ENCODE data around the gene FOSB.
A peak's percentile ranks its signal among the peaks of the same experiment; 100 is the strongest.

The FOSB gene

GRCh38 chr19:45456500-45456815 lies 11.3 kb upstream of the FOSB start:
- Histone ChIP-seq H3K36me3 (no peaks in the 10 kb centered on the region), H3K4me1 (peaks cover 0 to 34% (median 27%) of the 10 kb centered on the region in 4 donors), H3K27ac (peak overlapping the region; percentile 79 to 80), H3K27me3 (peaks cover 0 to 3% of the 10 kb centered on the region in 2 donors), H3K9me3 (no peaks in the 10 kb centered on the region), H3K4me3 (no peak overlapping the region)
- TF ChIP-seq CTCF (IDR thresholded peaks at IDR 0.05) = no peak
- intact Hi-C loops (cut with DNase I; ENCODE audit: low total_unique reads) = no loop called here
- no peak for DNase-seq

- Histone ChIP-seq H3K27ac (no peak overlapping the region), H3K4me3 (no peak overlapping the region), H3K9me3 (no peaks in the 10 kb centered on the region), H3K27me3 (peaks cover 0 to 3% of the 10 kb centered on the region in 2 donors), H3K36me3 (no peaks in the 10 kb centered on the region), H3K4me1 (peaks cover 0 to 31% (median 24%) of the 10 kb centered on the region in 4 donors)
- no peak for TF ChIP-seq CTCF (IDR thresholded peaks at IDR 0.05)
- no peak for DNase-seq
- intact Hi-C loops (cut with DNase I; ENCODE audit: low total_unique reads) = no loop called here
Observed at GRCh38 chr19:45457776-45458175, 10.0 kb upstream of the FOSB start.

- Histone ChIP-seq H3K9me3 (no peaks in the 10 kb centered on the region), H3K36me3 (no peaks in the 10 kb centered on the region), H3K27ac (no peak overlapping the region), H3K27me3 (peaks cover 0 to 3% of the 10 kb centered on the region in 2 donors), H3K4me3 (no peak overlapping the region), H3K4me1 (peaks cover 0 to 8% (median 5%) of the 10 kb centered on the region in 4 donors)
- no peak for TF ChIP-seq CTCF (IDR thresholded peaks at IDR 0.05)
- no peak for DNase-seq
- intact Hi-C loops (cut with DNase I; ENCODE audit: low total_unique reads) = no loop called here
Observed at GRCh38 chr19:45460807-45461347, 6.9 kb upstream of the FOSB start.

- no peaks in the 10 kb centered on the region for H3K36me3 ChIP-seq
- no peak overlapping the region for H3K27ac ChIP-seq
- peaks cover 0 to 6% (median 3%) of the 10 kb centered on the region in 4 donors for H3K4me1 ChIP-seq
- intact Hi-C loops (cut with DNase I; ENCODE audit: low total_unique reads) = no loop called here
- no peak for DNase-seq
- no peak overlapping the region for H3K4me3 ChIP-seq
- no peak for TF ChIP-seq CTCF (IDR thresholded peaks at IDR 0.05)
- H3K9me3 ChIP-seq = no peaks in the 10 kb centered on the region
- peaks cover 0 to 3% of the 10 kb centered on the region in 2 donors for H3K27me3 ChIP-seq
Observed at GRCh38 chr19:45462174-45462573, 5.6 kb upstream of the FOSB start.

- TF ChIP-seq CTCF (IDR thresholded peaks at IDR 0.05) = no peak
- peaks cover 0 to 3% of the 10 kb centered on the region in 2 donors for H3K27me3 ChIP-seq
- H3K27ac ChIP-seq = no peak overlapping the region
- no peaks in the 10 kb centered on the region for H3K36me3 ChIP-seq
- intact Hi-C loops (cut with DNase I; ENCODE audit: low total_unique reads) = no loop called here
- no peak for DNase-seq
- no peak overlapping the region for H3K4me3 ChIP-seq
- H3K4me1 ChIP-seq = peaks cover 0 to 15% (median 9%) of the 10 kb centered on the region in 4 donors
- H3K9me3 ChIP-seq = no peaks in the 10 kb centered on the region
Observed at GRCh38 chr19:45463241-45463640, 4.6 kb upstream of the FOSB start.

GRCh38 chr19:45464274-45464673 lies 3.5 kb upstream of the FOSB start:
- no peak overlapping the region for H3K27ac ChIP-seq
- intact Hi-C loops (cut with DNase I; ENCODE audit: low total_unique reads) = no loop called here

More at GRCh38 chr19:45464274-45464673, 3.5 kb upstream of the FOSB start:
- Histone ChIP-seq H3K4me1 (peaks cover 0 to 22% (median 16%) of the 10 kb centered on the region in 4 donors), H3K36me3 (no peaks in the 10 kb centered on the region), H3K27me3 (peaks cover 0 to 3% of the 10 kb centered on the region in 2 donors), H3K4me3 (no peak overlapping the region), H3K9me3 (no peaks in the 10 kb centered on the region)
- no peak for DNase-seq
- no peak for TF ChIP-seq CTCF (IDR thresholded peaks at IDR 0.05)
